H1 (cell line): Measurements from ENCODE around the gene PSMD7. TPM values are rescaled to one million over a fixed set of nuclear protein-coding genes. Genes with fewer than 3 reads are reported as not detected.
A peak's percentile ranks its signal among the peaks of the same experiment; 100 is the strongest.

Experiments
- CTCF ChIA-PET: fragments of 300-600 bp; sonication (Branson Sonifier 250); formaldehyde crosslinking; loops from one replicate; lab custom pipeline; 2021; ENCODE audit not compliant: partially characterized antibody; lab: Charles Lee
- POLR2A ChIA-PET: fragments of 300-600 bp; sonication (Branson Sonifier 250); formaldehyde crosslinking; loops from one replicate; lab custom pipeline; 2021; ENCODE audit warnings: inconsistent platforms; ENCODE audit not compliant: partially characterized antibody; lab: Charles Lee
- DNase-seq, 2 experiments: peaks; one replicate each; pipeline versions ENCODE4 v3.0.0 to v3.0.0-alpha.2; 2010 to 2022; ENCODE audit warnings: low spot score in 2 of 2, low read depth in 1 of 2, mixed read lengths in 1 of 2
- FAIRE-seq: peaks from 2 replicates; lab custom pipeline; 2011; peaks lifted over from hg19 to GRCh38; lab: Jason Lieb, UNC
- H2AFZ ChIP-seq: 2 replicates; pipeline ENCODE4 v1.8.1; 2012; ENCODE audit warnings: low read length, inconsistent platforms
- H2AK5ac ChIP-seq: 2 replicates; pipeline ENCODE4 v1.6.1; 2013; ENCODE audit warnings: low read depth, low read length
- H2BK120ac ChIP-seq: replicated peaks from 2 replicates; pipeline ENCODE3; 2013; ENCODE audit warnings: low read depth, low read length, inconsistent platforms
- H2BK12ac ChIP-seq: 2 replicates; pipeline ENCODE4 v1.6.1; 2013; ENCODE audit warnings: low read depth, low read length
- H2BK15ac ChIP-seq: 2 replicates; pipeline ENCODE4 v1.6.1; 2013; ENCODE audit warnings: low read length
- H2BK20ac ChIP-seq: 2 replicates; pipeline ENCODE4 v1.6.1; 2013; ENCODE audit warnings: low read length
- H2BK5ac ChIP-seq: 2 replicates; pipeline ENCODE4 v1.6.1; 2013; ENCODE audit warnings: low read depth, low read length
- H3K14ac ChIP-seq: 2 replicates; pipeline ENCODE4 v1.6.1; 2013; ENCODE audit warnings: inconsistent platforms; ENCODE audit not compliant: insufficient read length
- H3K18ac ChIP-seq: 2 replicates; pipeline ENCODE4 v1.6.1; 2013; ENCODE audit warnings: low read length; ENCODE audit errors: extremely low read depth
- H3K23ac ChIP-seq: 2 replicates; pipeline ENCODE4 v1.6.1; 2013; ENCODE audit warnings: inconsistent platforms; ENCODE audit not compliant: insufficient read length
- H3K23me2 ChIP-seq: 2 replicates; pipeline ENCODE4 v1.6.1; 2013; ENCODE audit warnings: low read depth, low read length
- H3K27ac ChIP-seq: 2 replicates; pipeline ENCODE4 v1.6.1; 2011; ENCODE audit warnings: low read depth, low read length, inconsistent platforms
- H3K27me3 ChIP-seq, 4 experiments: replicated peaks in 1 of 4; 1 replicate in 1 of 4; 2 replicates in 3 of 4; pipeline versions ENCODE4 v1.6.1 to v1.8.1; 2011 to 2013; ENCODE audit warnings: low read length in 3 of 4, mild to moderate bottlenecking in 3 of 4, inconsistent platforms in 2 of 4, mixed read lengths in 2 of 4, moderate library complexity in 1 of 4; ENCODE audit not compliant: control insufficient read depth in 3 of 4, insufficient read depth in 3 of 4; ENCODE audit errors: extremely low read depth in 1 of 4
- H3K36me3 ChIP-seq, 4 experiments: 2 replicates each; pipeline versions ENCODE4 v1.6.1 to v1.8.1; 2011 to 2013; ENCODE audit warnings: mild to moderate bottlenecking in 4 of 4, low read length in 3 of 4, moderate library complexity in 2 of 4, control low read depth in 1 of 4, inconsistent platforms in 1 of 4; ENCODE audit not compliant: insufficient read depth in 4 of 4, control insufficient read depth in 2 of 4
- H3K4ac ChIP-seq: replicated peaks from 2 replicates; pipeline ENCODE3; 2013; ENCODE audit warnings: low read length, low read depth, mixed read lengths, inconsistent platforms; ENCODE audit not compliant: insufficient read length
- H3K4me1 ChIP-seq, 4 experiments: replicated peaks in 1 of 4; 1 replicate in 1 of 4; 2 replicates in 3 of 4; pipeline versions ENCODE4 v1.6.1 to v1.8.1; 2011 to 2013; ENCODE audit warnings: low read length in 3 of 4, inconsistent platforms in 2 of 4, mixed read lengths in 1 of 4; ENCODE audit not compliant: insufficient read depth in 4 of 4, control insufficient read depth in 3 of 4
- H3K4me2 ChIP-seq, 2 experiments: 2 replicates each; pipeline versions ENCODE4 v1.6.1 to v1.8.1; 2011 to 2013; ENCODE audit warnings: low read depth in 2 of 2, low read length in 2 of 2, control low read depth in 1 of 2, inconsistent platforms in 1 of 2, mild to moderate bottlenecking in 1 of 2; ENCODE audit not compliant: insufficient read depth in 1 of 2
- H3K4me3 ChIP-seq, 4 experiments: fragments of 200-600, 300-600 bp in 1 of 4; sonication (generic), shearing (Covaris generic), sonication (Bioruptor Twin) in 1 of 4; 2 replicates each; pipeline versions ENCODE4 v1.5.1 to v1.8.1; 2011 to 2016; ENCODE audit warnings: low read length in 4 of 4, low read depth in 3 of 4, control low read depth in 2 of 4, inconsistent platforms in 2 of 4, mild to moderate bottlenecking in 2 of 4, mixed read lengths in 1 of 4, moderate library complexity in 1 of 4; ENCODE audit not compliant: insufficient read depth in 2 of 4; ENCODE audit errors: extremely low read depth in 1 of 4
- H3K56ac ChIP-seq: replicated peaks from 2 replicates; pipeline ENCODE3; 2013; ENCODE audit warnings: low read depth, mild to moderate bottlenecking, mixed read lengths, low read length, inconsistent platforms; ENCODE audit not compliant: insufficient read length
- H3K79me1 ChIP-seq: 2 replicates; pipeline ENCODE4 v1.6.1; 2013; ENCODE audit warnings: low read depth, low read length, control low read depth
- H3K79me2 ChIP-seq, 2 experiments: 2 replicates each; pipeline versions ENCODE4 v1.6.1 to v1.8.1; 2012 to 2013; ENCODE audit warnings: low read length in 2 of 2, mild to moderate bottlenecking in 2 of 2, inconsistent platforms in 1 of 2; ENCODE audit not compliant: insufficient read depth in 2 of 2, control insufficient read depth in 1 of 2
- H3K9ac ChIP-seq, 4 experiments: replicated peaks in 1 of 4; 1 replicate in 1 of 4; 2 replicates in 3 of 4; pipeline versions ENCODE4 v1.6.1 to v1.8.1; 2011 to 2013; ENCODE audit warnings: low read depth in 3 of 4, low read length in 3 of 4, control low read depth in 2 of 4, mild to moderate bottlenecking in 2 of 4, moderate library complexity in 2 of 4, inconsistent platforms in 1 of 4; ENCODE audit errors: extremely low read depth in 1 of 4
- H3K9me3 ChIP-seq, 2 experiments: 2 replicates each; pipeline versions ENCODE4 v1.6.1 to v1.8.1; 2012 to 2013; ENCODE audit warnings: mild to moderate bottlenecking in 2 of 2, moderate library complexity in 2 of 2, control low read depth in 1 of 2, inconsistent platforms in 1 of 2, low read depth in 1 of 2, low read length in 1 of 2, mixed read lengths in 1 of 2; ENCODE audit not compliant: insufficient read depth in 2 of 2
- H4K20me1 ChIP-seq, 2 experiments: replicated peaks in 1 of 2; 2 replicates each; pipeline versions ENCODE3 to v1.8.1; 2011 to 2013; ENCODE audit warnings: inconsistent platforms in 2 of 2, low read length in 2 of 2, mild to moderate bottlenecking in 1 of 2; ENCODE audit not compliant: insufficient read depth in 2 of 2, control insufficient read depth in 1 of 2
- H4K5ac ChIP-seq: 2 replicates; pipeline ENCODE4 v1.6.1; 2013; ENCODE audit warnings: low read length, low read depth, mixed read lengths, inconsistent platforms; ENCODE audit not compliant: insufficient read length
- H4K8ac ChIP-seq: 2 replicates; pipeline ENCODE4 v1.8.0; 2013; ENCODE audit warnings: mild to moderate bottlenecking, moderate library complexity, low read length, inconsistent platforms; ENCODE audit not compliant: insufficient read depth; ENCODE audit errors: extremely low read depth
- H4K91ac ChIP-seq: replicated peaks from 2 replicates; pipeline ENCODE3; 2013; ENCODE audit warnings: low read length, mixed read lengths, inconsistent platforms; ENCODE audit not compliant: insufficient read length
- POLR2AphosphoS5 ChIP-seq: IDR thresholded peaks from 2 replicates; pipeline ENCODE4 v1.6.1; 2011; ENCODE audit warnings: low read depth, low read length
- TCF12 ChIP-seq: IDR thresholded peaks from 2 replicates; pipeline ENCODE4 v1.6.1; 2011; ENCODE audit warnings: low read depth, mild to moderate bottlenecking, low read length
- WGBS, 2 experiments: shearing (Covaris generic) in 1 of 2; methylation state at CpG; one replicate each; pipeline versions ENCODE4 v1.1.6 to v1.1.7; 2013 to 2015; ENCODE audit warnings: low lambda C conversion rate in 2 of 2, mixed read lengths in 2 of 2, inconsistent platforms in 1 of 2, low coverage in 1 of 2, missing lambda C conversion rate in 1 of 2; ENCODE audit not compliant: insufficient replicate concordance in 2 of 2, insufficient coverage in 1 of 2, insufficient read length in 1 of 2; ENCODE audit errors: extremely low coverage in 1 of 2, missing lambda C conversion rate in 1 of 2; 5-methylcytosine and 5-hydroxymethylcytosine counted together
- polyA plus RNA-seq, 7 experiments: library from polyadenylated mRNA; depleted of rRNA in 3 of 7; stranded (reverse) in 5 of 7; unstranded in 2 of 7; fragments of >200 nt in 5 of 7; fragments of 200-250 nt in 2 of 7; gene quantifications; 1 replicate in 5 of 7; 2 replicates in 1 of 7; 4 replicates in 1 of 7; pipeline versions ENCODE4 v1.2.1 to v1.2.3, GENCODE V29; 2011 to 2013; ENCODE audit warnings: missing spikeins in 2 of 7, mixed read lengths in 2 of 7
- total RNA-seq: library from RNA; stranded (reverse); fragmentation: NEBNext Ultra II Directional; extraction: Animal tissue kit (Norgen Biotek cat#: 25700); gene quantifications from 2 replicates; pipeline ENCODE4 v1.2.1, GENCODE V29; 2021

Gene PSMD7
- total and polyA plus RNA-seq, 2 of the 8 experiments (the other 6 are each of a cell fraction or from before 2014, with no cell fraction given), result 91.1 to 148 TPM

DNA sequence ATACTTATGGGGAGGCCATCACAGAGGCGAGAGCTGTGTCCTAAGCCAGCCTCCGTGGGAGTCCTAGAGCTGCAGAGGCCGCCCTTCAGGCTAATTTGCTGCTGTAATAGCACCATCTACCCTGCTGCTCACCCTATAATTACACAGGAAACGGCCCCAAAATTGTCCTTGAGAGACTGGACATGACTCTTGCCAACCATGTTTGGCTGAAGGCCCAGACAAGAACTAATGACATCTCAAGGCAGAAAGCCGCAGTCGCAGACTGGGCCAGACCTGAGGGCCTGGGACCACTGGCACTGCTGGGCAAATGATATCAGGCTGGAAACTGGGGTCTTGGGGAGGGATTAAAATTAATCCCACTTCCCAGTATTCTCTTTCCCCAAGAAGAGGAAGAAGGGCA, 24.1 kb downstream of the PSMD7 start:
- Histone ChIP-seq H3K4me3 (no peak overlapping the region), H3K4ac (no peak overlapping the region), H3K18ac (no peak overlapping the region), H2BK20ac (no peak overlapping the region), H4K5ac (no peak overlapping the region), H3K27ac (no peak overlapping the region), H4K20me1 (peaks cover 0 to 2% of the 10 kb centered on the region in 2 experiments), H2BK15ac (no peak overlapping the region), H3K4me1 (no peaks in the 10 kb centered on the region; a peak in 1 of 7 replicates), H2BK12ac (no peak overlapping the region), H3K9me3 (no peaks in the 10 kb centered on the region), H4K91ac (no peak overlapping the region), H2AFZ (no peak overlapping the region), H2BK5ac (no peak overlapping the region), H3K79me1 (no peaks in the 10 kb centered on the region), H3K23me2 (no peaks in the 10 kb centered on the region), H3K14ac (no peak overlapping the region), H3K79me2 (no peaks in the 10 kb centered on the region), H3K36me3 (peaks cover 0 to 2% (median 0%) of the 10 kb centered on the region in 4 experiments; a peak in 3 of 8 replicates), H3K23ac (no peak overlapping the region), H4K8ac (peak overlapping the region; percentile 37; the same call in 1 of the 2 replicates), H3K9ac (no peak overlapping the region), H3K4me2 (no peak overlapping the region), H3K27me3 (no peaks in the 10 kb centered on the region), H2BK120ac (no peak overlapping the region), H2AK5ac (no peak overlapping the region), H3K56ac (no peak overlapping the region)
- 92% methylated on average over 6 of the region's 6 CpGs; no CpG with 5 or more reads in 1 of the 2 experiments for WGBS, 2 experiments
- ChIA-PET POLR2A (interaction anchor here (1.1 to 8.8 kb wide), 4 partner anchors 8 to 25 kb away, joined by 3 to 63 read pairs (median 5); no protein-coding TSS in a partner anchor), CTCF (interaction anchor here (1.9 kb wide), 1 partner anchor 11 kb away, joined by 12 read pairs; no protein-coding TSS in a partner anchor)
- TF ChIP-seq TCF12 (no peak), POLR2AphosphoS5 (0 out of 2 replicates have a peak, but pooled peaks have one; percentile 11)
- FAIRE-seq (no peak), DNase-seq (no peak)
